Stimulated activated CD8-positive, alpha-beta memory T cell treated with anti-CD3 and anti-CD28 coated beads, Interleukin-15, amount 100 ng/mL, for 24 hours (primary cell): ENCODE results near the gene N4BP2L1.
"Not testable (repeated sequence)": the region's sequence is repeated elsewhere in the genome, so short reads cannot be mapped to it uniquely, and the experiment has no call there.

Experiments used
- DNase-seq: peaks from one replicate; pipeline ENCODE4 v3.0.0-alpha.2; 2020; ENCODE audit warnings: low read depth

The N4BP2L1 gene

DNA sequence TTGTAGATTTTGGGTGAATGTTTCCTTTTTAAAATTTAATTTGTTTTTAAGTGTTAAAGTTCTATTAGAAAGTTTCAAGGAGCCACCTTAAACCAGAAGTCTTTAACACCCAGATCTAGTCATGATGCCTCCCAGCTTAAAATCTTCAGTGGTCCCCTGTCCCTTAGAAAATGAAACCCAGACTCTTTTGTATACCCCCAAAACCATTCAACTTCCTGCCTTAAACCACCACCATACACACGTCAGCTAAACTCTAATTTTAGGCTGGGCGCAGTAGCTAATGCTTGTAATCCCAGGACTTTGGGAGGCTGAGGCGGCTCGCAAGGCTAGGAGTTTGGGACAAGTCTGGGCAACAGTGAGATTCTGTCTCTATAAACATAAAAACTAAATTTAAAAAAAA is 37.9 kb downstream of the N4BP2L1 start:
- DNase-seq, result no peak

DNA sequence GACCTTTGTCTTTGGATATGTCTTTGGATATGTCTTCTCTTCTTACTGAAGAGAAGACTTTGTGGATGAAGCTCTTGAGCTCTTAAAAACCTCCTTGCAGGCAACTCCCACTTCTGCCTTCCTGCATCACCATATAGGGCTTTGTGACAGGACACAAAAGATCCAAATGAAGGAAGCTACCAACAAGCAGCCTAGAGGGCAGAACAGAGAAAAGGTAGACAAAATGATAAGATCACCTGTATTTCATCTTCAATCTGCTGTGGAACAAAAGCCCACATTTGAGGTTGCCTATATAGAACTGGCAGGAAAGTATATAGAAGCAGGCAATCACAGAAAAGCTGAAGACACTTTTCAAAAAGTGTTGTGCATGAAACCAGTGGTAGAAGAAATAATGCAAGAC is 42.5 kb downstream of the N4BP2L1 start:
- no peak for DNase-seq

DNA sequence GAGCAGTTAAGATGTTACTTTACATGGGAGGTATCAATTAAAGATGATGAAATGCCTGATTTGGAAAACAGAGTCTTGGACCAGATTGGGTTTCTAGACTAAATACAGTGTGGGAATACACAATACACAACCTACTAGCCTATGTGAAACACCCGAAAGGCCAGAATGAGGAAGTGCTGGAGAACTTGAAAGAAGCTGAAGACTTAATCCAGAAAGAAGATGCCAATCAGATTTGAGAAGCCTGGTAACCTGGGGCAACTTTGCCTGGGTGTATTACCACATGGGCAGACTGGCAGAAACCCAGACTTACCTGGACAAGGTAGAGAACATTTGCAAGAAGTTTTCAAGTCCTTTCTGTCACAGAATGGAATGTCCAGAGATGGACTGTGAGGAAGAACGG is 43.2 kb downstream of the N4BP2L1 start:
- DNase-seq, result no peak

DNA sequence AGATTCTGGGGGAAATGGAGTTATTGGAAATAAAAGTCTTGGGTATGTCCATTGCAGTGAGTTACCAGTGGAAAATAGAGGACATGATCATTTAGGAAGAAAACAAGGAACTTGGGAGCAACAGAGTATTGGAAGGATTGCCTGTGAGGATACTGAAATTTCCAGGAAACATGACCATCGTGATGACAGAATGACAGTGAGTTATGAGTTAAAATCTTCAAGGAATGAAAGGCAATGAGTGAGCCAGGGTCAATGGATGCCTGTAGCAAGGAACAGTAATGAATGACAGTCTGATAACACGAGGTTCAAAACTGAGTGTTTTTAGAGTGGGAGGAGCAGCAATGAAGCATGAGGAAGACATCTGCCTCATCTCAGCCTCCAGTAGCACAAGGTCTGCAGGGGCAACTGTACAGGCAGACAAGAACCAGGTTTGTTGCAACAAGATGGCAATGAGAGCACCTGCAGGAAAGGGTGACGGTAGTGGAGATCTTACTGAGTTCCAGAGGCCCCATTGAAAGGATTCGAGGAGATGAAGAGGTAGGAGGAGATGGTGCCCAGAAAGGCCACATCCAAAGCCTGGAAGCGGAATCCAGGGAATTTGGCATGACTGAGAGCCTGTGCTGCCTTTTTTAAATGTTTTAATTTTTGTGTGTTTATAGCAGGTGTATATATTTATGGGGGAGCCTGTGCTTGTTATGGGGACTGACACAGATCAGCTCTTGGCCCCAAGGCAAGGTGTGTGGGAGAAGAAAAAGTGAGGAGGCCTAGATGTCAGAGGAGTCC is 43.9 kb downstream of the N4BP2L1 start:
- no peak for DNase-seq

- DNase-seq, result no peak
Measured at GRCh38 chr13:32381539-32381938, 46.4 kb downstream of the N4BP2L1 start.

GRCh38 chr13:32378012-32378411 is 49.9 kb downstream of the N4BP2L1 start:
- no peak for DNase-seq

DNA sequence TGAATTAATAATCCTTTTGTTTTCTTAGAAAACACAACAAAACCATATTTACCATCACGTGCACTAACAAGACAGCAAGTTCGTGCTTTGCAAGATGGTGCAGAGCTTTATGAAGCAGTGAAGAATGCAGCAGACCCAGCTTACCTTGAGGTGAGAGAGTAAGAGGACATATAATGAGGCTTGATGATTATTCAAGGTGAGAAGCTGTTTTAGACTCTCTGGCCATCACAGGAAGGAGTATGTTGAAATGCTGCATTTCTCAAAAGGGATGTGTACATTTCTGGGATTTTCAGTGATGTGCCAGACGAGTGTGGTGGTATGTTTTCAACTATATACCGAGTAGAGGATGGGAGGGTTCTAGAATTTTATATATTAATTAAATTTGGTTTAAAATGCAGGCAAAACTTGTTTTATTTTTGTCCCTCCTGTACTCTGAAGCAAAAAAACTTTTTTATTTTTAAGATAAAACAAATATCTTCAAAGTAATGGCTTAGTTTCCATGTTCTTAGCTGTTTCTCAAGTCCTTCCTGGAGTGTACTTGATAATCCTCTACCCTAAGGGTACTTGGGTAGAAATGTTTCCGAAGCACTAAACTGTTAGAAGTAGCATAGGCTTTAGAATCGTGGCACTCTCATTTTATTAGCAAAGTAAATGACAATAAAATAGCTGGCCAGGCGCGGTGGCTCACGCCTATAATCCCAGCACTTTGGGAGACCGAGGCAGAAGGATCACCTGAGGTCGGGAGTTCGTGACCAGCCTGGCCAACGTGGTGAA is 51.1 kb downstream of the N4BP2L1 start:
- no peak for DNase-seq

DNA sequence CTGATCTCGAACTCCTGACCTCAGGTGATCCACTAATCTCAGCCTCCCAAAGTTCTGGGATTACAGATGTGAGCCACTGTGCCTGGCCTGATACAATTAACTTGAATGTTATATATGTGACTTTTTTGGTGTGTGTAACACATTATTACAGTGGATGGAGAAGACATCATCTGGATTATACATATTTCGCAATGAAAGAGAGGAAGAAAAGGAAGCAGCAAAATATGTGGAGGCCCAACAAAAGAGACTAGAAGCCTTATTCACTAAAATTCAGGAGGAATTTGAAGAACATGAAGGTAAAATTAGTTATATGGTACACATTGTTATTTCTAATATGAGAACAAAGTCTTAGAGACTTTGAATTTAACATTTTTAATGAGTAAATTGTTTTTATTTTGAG is 57.1 kb downstream of the N4BP2L1 start:
- no peak for DNase-seq

DNA sequence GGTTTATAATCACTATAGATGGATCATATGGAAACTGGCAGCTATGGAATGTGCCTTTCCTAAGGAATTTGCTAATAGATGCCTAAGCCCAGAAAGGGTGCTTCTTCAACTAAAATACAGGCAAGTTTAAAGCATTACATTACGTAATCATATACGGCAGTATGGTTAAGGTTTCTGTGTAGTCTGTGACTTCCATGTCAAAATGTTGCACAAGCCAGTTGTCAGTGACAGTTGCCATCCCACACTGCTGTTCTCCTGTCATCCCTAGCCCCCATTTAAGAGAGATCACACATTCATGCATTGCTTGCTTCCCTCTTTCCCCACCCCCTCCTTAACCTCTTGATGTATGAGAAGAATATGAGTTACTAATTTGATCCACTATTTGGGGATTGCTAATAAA is 65.4 kb downstream of the N4BP2L1 start:
- DNase-seq, result no peak

DNA sequence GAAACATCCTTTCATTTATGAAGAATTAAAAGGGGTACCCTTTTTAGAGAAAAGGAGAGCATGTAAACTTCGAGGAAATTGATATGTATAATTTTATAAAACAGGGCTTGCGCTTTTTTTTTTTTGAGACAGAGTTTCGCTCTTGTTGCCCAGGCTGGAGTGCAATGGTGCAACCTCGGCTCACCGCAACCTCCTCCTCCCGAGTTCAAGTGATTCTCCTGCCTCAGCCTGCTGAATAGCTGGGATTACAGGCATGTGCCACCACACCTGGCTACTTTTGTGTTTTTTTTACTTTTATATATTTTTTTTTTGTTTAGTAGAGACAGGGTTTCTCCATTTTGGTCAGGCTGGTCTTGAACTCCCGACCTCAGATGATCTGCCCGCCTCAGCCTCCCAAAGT is 72.0 kb downstream of the N4BP2L1 start:
- not testable (repeated sequence) for DNase-seq

- DNase-seq, result no peak
Measured at GRCh38 chr13:32354040-32354439, 73.9 kb downstream of the N4BP2L1 start.

- DNase-seq, result not testable (repeated sequence)
Measured at GRCh38 chr13:32350839-32351441, 77.0 kb downstream of the N4BP2L1 start.
